HEK293 (cell line): ENCODE results near the gene HMGXB3.
A peak's percentile ranks its signal among the peaks of the same experiment; 100 is the strongest.

Experiments used
- CTCF ChIA-PET: fragments of 350-600 bp; formaldehyde crosslinking; extraction: SDS; loops from one replicate; lab custom pipeline; 2021; ENCODE audit warnings: antibody characterized with exemption; lab: Yijun Ruan, JAX
- POLR2A ChIA-PET: fragments of 300-600 bp; formaldehyde crosslinking; extraction: SDS; loops from one replicate; lab custom pipeline; 2020; ENCODE audit warnings: antibody characterized with exemption, inconsistent platforms; lab: Yijun Ruan, JAX
- H3K27ac ChIP-seq: fragments of 200-500 bp; sonication (Bioruptor generic); 2 replicates; pipeline ENCODE4 v1.5.1; 2014; ENCODE audit warnings: low read depth, low read length, control low read depth, inconsistent platforms; ENCODE audit errors: extremely low read depth
- H3K36me3 ChIP-seq, 2 experiments: fragments of 200-500 bp in 1 of 2; sonication (Bioruptor generic) in 1 of 2; 1 replicate in 1 of 2; 2 replicates in 1 of 2; pipeline ENCODE4 v1.5.1; 2014 to 2017; ENCODE audit warnings: inconsistent platforms in 2 of 2, low read length in 2 of 2; ENCODE audit not compliant: control insufficient read depth in 2 of 2, insufficient read depth in 1 of 2
- H3K4me1 ChIP-seq: fragments of 200-500 bp; sonication (Bioruptor generic); 2 replicates; pipeline ENCODE4 v1.5.1; 2014; ENCODE audit warnings: mild to moderate bottlenecking, low read length, inconsistent platforms; ENCODE audit not compliant: control insufficient read depth, insufficient read depth
- H3K4me3 ChIP-seq: 2 replicates; pipeline ENCODE4 v1.5.1; 2011; ENCODE audit warnings: low read depth, mild to moderate bottlenecking, control low read depth, low read length, moderate library complexity
- H3K9me3 ChIP-seq: fragments of 200-500 bp; sonication (Bioruptor generic); 2 replicates; pipeline ENCODE4 v1.5.1; 2014; ENCODE audit warnings: low read depth, low read length, inconsistent platforms; ENCODE audit not compliant: control insufficient read depth, insufficient read depth
- GFI1B ChIP-seq: fragments of 450-650 bp; formaldehyde crosslinking; IDR thresholded peaks from 2 replicates; pipeline ENCODE4 v1.5.1; 2016; ENCODE audit warnings: missing biosample characterization, missing genetic modification characterization
- GLI2 ChIP-seq: fragments of 450-650 bp; formaldehyde crosslinking; IDR thresholded peaks from 2 replicates; pipeline ENCODE4; 2017; ENCODE audit warnings: missing biosample characterization, missing genetic modification characterization, low read depth, borderline replicate concordance
- IKZF3 ChIP-seq: fragments of 450-650 bp; IDR thresholded peaks from 2 replicates; pipeline ENCODE4 v1.5.0; 2018; ENCODE audit warnings: missing biosample characterization, mild to moderate bottlenecking, missing genetic modification characterization, moderate library complexity
- KLF7 ChIP-seq: fragments of 450-650 bp; formaldehyde crosslinking; IDR thresholded peaks from 2 replicates; pipeline ENCODE4 v1.5.1; 2016; ENCODE audit warnings: missing biosample characterization, missing genetic modification characterization, borderline replicate concordance
- ZBTB17 ChIP-seq: fragments of 450-650 bp; formaldehyde crosslinking; IDR thresholded peaks from 2 replicates; pipeline ENCODE4 v1.5.1; 2016; ENCODE audit warnings: missing biosample characterization, missing genetic modification characterization
- ZFP3 ChIP-seq: fragments of 450-650 bp; formaldehyde crosslinking; IDR thresholded peaks from 2 replicates; pipeline ENCODE4 v1.5.1; 2016; ENCODE audit warnings: low read depth, missing biosample characterization, missing genetic modification characterization
- ZNF157 ChIP-seq: fragments of 450-650 bp; formaldehyde crosslinking; IDR thresholded peaks from 2 replicates; pipeline ENCODE4 v1.5.1; 2016; ENCODE audit warnings: missing biosample characterization, missing genetic modification characterization
- ZNF169 ChIP-seq: fragments of 450-650 bp; formaldehyde crosslinking; IDR thresholded peaks from 2 replicates; pipeline ENCODE4 v1.5.1; 2016; ENCODE audit warnings: missing biosample characterization, missing genetic modification characterization
- ZNF174 ChIP-seq: fragments of 450-650 bp; formaldehyde crosslinking; IDR thresholded peaks from 2 replicates; pipeline ENCODE4 v1.5.0; 2017; ENCODE audit warnings: missing biosample characterization, mild to moderate bottlenecking, missing genetic modification characterization
- ZNF175 ChIP-seq: fragments of 450-650 bp; formaldehyde crosslinking; IDR thresholded peaks from 2 replicates; pipeline ENCODE4 v1.5.1; 2016; ENCODE audit warnings: missing biosample characterization, missing genetic modification characterization
- ZNF184 ChIP-seq: fragments of 450-650 bp; IDR thresholded peaks from 2 replicates; pipeline ENCODE4 v1.5.1; 2018; ENCODE audit warnings: missing biosample characterization, mild to moderate bottlenecking, missing genetic modification characterization
- ZNF2 ChIP-seq: fragments of 450-650 bp; formaldehyde crosslinking; IDR thresholded peaks from 2 replicates; pipeline ENCODE4 v1.5.1; 2016; ENCODE audit warnings: missing biosample characterization, missing genetic modification characterization
- ZNF223 ChIP-seq: fragments of 450-650 bp; formaldehyde crosslinking; IDR thresholded peaks from 2 replicates; pipeline ENCODE4 v1.5.1; 2016; ENCODE audit warnings: missing biosample characterization, missing genetic modification characterization
- ZNF335 ChIP-seq: fragments of 450-650 bp; formaldehyde crosslinking; conservative IDR thresholded peaks from 2 replicates; pipeline ENCODE4 v1.5.1; 2016; ENCODE audit warnings: missing biosample characterization, missing genetic modification characterization
- ZNF404 ChIP-seq: fragments of 450-650 bp; formaldehyde crosslinking; IDR thresholded peaks from 2 replicates; pipeline ENCODE4 v1.5.1; 2017; ENCODE audit warnings: missing biosample characterization, missing genetic modification characterization
- ZNF658 ChIP-seq: fragments of 450-650 bp; formaldehyde crosslinking; IDR thresholded peaks from 2 replicates; pipeline ENCODE4; 2016; ENCODE audit warnings: missing biosample characterization, missing genetic modification characterization
- TF ChIP-seq, protein P1 (sequence below): fragments of 450-650 bp; formaldehyde crosslinking; IDR thresholded peaks from 2 replicates; pipeline ENCODE4 v1.5.1; 2016; ENCODE audit warnings: missing biosample characterization, missing genetic modification characterization
- TF ChIP-seq, protein P2 (sequence below): fragments of 450-650 bp; formaldehyde crosslinking; IDR thresholded peaks from 2 replicates; pipeline ENCODE4 v1.5.1; 2016; ENCODE audit warnings: missing biosample characterization, missing genetic modification characterization
- TF ChIP-seq, protein P3 (sequence below): fragments of 450-650 bp; formaldehyde crosslinking; IDR thresholded peaks from 2 replicates; pipeline ENCODE4 v1.5.1; 2016; ENCODE audit warnings: missing biosample characterization, missing genetic modification characterization
- TF ChIP-seq, protein P4 (sequence below): fragments of 450-650 bp; formaldehyde crosslinking; IDR thresholded peaks from 2 replicates; pipeline ENCODE4 v1.5.1; 2016; ENCODE audit warnings: missing biosample characterization, missing genetic modification characterization
- TF ChIP-seq, protein P5 (sequence below): fragments of 450-650 bp; formaldehyde crosslinking; IDR thresholded peaks from 2 replicates; pipeline ENCODE4 v1.5.1; 2016; ENCODE audit warnings: missing biosample characterization, missing genetic modification characterization, low read depth

HMGXB3 gene

DNA sequence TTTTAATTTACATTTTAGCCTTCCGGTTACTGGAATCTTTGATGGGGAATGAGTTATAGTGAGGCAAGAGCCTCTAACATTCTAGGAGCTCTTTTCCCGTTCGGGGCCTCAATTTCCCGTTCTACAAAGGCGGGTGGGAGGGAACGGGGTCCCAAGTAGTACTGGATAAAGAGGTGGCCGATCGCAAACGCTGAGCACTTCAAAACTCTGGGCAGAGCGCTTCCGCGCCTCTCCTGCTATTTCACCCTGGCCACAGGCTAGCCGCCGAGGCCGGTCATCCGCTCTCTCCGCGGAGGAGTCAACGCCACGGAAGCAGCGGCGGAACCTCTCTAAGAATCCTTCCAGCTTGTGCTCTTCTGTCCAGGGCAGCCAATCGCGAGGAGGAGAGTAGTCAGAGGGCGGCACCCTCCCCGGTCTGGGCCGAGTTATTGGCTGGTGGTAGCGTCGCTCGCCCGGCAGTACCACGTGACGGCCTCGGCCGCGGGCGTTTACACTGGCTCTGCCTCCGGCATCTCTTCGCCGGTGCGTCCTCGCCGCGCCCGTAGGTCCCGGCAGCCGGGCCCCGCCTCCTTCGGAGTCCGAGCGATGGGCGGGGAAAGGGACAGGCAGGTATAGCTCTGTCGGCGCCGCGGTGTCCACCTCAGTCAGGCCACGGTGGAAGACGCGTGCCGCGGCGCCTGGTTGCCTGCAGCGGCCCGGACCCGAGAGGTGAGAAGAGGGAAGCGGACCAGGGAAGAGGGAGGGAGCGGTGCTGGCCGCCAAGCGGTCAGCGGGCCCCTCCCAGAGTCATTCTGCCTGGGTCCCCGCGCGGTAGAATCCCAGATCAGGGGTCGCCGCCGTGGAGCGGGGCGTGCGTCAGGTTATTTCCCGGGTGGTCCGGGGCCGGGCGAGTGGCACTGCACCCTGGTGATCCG lies 40.0 kb upstream of the HMGXB3 start, which contains the start of gene SLC26A2 (continued):
- TF ChIP-seq GLI2: no peak
- TF ChIP-seq KLF7 (tag by site-specific recombination): no peak
- no peak for TF ChIP-seq ZNF404 (tag by site-specific recombination)
- TF ChIP-seq, protein P1, sequence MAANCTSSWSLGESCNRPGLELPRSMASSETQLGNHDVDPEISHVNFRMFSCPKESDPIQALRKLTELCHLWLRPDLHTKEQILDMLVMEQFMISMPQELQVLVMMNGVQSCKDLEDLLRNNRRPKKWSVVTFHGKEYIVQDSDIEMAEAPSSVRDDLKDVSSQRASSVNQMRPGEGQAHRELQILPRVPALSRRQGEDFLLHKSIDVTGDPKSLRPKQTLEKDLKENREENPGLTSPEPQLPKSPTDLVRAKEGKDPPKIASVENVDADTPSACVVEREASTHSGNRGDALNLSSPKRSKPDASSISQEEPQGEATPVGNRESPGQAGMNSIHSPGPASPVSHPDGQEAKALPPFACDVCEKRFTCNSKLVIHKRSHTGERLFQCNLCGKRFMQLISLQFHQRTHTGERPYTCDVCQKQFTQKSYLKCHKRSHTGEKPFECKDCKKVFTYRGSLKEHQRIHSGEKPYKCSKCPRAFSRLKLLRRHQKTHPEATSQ (tag by site-specific recombination): no peak
- TF ChIP-seq ZNF184: no peak
- TF ChIP-seq ZNF169 (tag by site-specific recombination): no peak
- TF ChIP-seq, protein P2, sequence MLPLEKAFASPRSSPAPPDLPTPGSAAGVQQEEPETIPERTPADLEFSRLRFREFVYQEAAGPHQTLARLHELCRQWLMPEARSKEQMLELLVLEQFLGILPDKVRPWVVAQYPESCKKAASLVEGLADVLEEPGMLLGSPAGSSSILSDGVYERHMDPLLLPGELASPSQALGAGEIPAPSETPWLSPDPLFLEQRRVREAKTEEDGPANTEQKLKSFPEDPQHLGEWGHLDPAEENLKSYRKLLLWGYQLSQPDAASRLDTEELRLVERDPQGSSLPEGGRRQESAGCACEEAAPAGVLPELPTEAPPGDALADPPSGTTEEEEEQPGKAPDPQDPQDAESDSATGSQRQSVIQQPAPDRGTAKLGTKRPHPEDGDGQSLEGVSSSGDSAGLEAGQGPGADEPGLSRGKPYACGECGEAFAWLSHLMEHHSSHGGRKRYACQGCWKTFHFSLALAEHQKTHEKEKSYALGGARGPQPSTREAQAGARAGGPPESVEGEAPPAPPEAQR (tag by site-specific recombination): no peak
- TF ChIP-seq ZNF175 (tag by site-specific recombination): no peak
- TF ChIP-seq ZNF335 (tag by site-specific recombination): peak; percentile 92
- TF ChIP-seq ZNF658 (tag by site-specific recombination): no peak
- TF ChIP-seq ZNF174: no peak

DNA sequence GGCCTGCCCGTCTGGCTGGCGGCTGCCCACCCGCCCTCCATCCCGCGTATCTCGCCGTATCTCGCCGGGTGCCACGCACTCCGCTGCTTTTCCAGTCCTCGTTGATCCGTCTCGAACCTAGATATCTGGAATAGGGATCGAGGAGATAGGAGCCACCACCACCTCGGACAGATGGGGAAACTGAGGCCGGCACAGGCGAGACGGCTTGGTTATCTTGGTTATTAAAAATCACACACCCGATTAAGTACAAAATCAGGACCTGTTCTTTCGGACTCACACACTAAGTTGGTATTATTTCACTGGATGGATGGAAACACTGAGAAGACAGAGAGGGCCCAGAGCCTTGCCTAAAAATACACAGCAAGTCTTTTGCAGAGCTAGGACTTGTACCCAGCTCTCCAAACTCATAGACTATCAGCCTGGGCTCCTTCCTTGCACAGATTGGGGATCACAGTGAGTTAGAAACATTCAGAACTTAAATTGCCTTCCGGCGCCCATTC lies 39.3 kb upstream of the HMGXB3 start:
- Histone ChIP-seq H3K9me3 (no peaks in the 10 kb centered on the region), H3K4me3 (peak overlapping the region; percentile 72), H3K27ac (peak overlapping the region; percentile 54; the same call in 1 of the 2 replicates), H3K36me3 (peaks cover 0 to 2% of the 10 kb centered on the region in 2 experiments; a peak in 1 of 3 replicates), H3K4me1 (peaks cover 7% of the 10 kb centered on the region; the same call in 1 of the 2 replicates)
- CTCF ChIA-PET: interaction anchor here (0.6 to 6.8 kb wide), 16 partner anchors 9 to 325 kb away, joined by 3 to 175 read pairs (median 5); no protein-coding TSS in a partner anchor
- 0 out of 2 replicates have a peak, but pooled peaks have one; percentile 10 for TF ChIP-seq ZNF223 (tag by site-specific recombination)
- TF ChIP-seq ZNF175 (tag by site-specific recombination): no peak
- no peak for TF ChIP-seq GFI1B
- peak; percentile 80; the same call in 1 of the 2 replicates for TF ChIP-seq ZNF335 (tag by site-specific recombination)
- POLR2A ChIA-PET: interaction anchor here (0.6 to 2.8 kb wide), 10 partner anchors 9 to 450 kb away, joined by 3 to 14 read pairs (median 4); partner anchors contain the start of genes HMGXB3 and TIGD6

DNA sequence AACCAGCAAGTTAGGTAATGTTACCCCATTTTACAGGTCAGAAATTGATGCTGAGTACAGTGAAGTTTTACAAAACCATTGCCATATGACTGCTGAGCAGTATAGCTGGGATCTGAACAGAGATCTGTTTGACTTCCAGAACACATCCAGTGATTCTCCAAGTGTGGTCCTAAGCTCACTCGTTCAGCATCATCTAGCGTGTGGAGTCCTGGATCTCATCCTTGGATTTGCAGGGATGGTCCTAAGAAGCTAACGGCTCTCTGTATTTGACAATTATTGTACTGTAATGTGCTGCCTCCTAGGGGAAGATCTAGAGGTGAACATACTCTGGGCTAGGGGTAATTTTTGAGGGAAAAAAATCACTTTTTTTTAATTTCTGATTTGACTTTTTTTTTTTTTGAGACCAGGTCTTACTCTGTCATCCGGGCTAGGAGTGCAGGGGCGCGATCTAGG lies 38.6 kb upstream of the HMGXB3 start:
- H3K27ac ChIP-seq: no peak overlapping the region
- H3K4me1 ChIP-seq: peaks cover 3% of the 10 kb centered on the region; the same call in 1 of the 2 replicates
- TF ChIP-seq ZNF2: no peak
- TF ChIP-seq, protein P3, sequence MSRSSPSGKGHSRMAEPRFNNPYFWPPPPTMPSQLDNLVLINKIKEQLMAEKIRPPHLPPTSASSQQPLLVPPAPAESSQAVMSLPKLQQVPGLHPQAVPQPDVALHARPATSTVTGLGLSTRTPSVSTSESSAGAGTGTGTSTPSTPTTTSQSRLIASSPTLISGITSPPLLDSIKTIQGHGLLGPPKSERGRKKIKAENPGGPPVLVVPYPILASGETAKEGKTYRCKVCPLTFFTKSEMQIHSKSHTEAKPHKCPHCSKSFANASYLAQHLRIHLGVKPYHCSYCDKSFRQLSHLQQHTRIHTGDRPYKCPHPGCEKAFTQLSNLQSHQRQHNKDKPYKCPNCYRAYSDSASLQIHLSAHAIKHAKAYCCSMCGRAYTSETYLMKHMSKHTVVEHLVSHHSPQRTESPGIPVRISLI: peak; percentile 87
- TF ChIP-seq, protein P4, sequence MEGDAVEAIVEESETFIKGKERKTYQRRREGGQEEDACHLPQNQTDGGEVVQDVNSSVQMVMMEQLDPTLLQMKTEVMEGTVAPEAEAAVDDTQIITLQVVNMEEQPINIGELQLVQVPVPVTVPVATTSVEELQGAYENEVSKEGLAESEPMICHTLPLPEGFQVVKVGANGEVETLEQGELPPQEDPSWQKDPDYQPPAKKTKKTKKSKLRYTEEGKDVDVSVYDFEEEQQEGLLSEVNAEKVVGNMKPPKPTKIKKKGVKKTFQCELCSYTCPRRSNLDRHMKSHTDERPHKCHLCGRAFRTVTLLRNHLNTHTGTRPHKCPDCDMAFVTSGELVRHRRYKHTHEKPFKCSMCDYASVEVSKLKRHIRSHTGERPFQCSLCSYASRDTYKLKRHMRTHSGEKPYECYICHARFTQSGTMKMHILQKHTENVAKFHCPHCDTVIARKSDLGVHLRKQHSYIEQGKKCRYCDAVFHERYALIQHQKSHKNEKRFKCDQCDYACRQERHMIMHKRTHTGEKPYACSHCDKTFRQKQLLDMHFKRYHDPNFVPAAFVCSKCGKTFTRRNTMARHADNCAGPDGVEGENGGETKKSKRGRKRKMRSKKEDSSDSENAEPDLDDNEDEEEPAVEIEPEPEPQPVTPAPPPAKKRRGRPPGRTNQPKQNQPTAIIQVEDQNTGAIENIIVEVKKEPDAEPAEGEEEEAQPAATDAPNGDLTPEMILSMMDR (tag by site-specific recombination): peak; percentile 39; the same call in 1 of the 2 replicates
- TF ChIP-seq IKZF3 (tag by site-specific recombination): peak; percentile 83
- TF ChIP-seq, protein P5, sequence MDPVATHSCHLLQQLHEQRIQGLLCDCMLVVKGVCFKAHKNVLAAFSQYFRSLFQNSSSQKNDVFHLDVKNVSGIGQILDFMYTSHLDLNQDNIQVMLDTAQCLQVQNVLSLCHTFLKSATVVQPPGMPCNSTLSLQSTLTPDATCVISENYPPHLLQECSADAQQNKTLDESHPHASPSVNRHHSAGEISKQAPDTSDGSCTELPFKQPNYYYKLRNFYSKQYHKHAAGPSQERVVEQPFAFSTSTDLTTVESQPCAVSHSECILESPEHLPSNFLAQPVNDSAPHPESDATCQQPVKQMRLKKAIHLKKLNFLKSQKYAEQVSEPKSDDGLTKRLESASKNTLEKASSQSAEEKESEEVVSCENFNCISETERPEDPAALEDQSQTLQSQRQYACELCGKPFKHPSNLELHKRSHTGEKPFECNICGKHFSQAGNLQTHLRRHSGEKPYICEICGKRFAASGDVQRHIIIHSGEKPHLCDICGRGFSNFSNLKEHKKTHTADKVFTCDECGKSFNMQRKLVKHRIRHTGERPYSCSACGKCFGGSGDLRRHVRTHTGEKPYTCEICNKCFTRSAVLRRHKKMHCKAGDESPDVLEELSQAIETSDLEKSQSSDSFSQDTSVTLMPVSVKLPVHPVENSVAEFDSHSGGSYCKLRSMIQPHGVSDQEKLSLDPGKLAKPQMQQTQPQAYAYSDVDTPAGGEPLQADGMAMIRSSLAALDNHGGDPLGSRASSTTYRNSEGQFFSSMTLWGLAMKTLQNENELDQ: no peak
- TF ChIP-seq ZNF157 (tag by site-specific recombination): no peak
- TF ChIP-seq ZNF175 (tag by site-specific recombination): no peak
- no peak for TF ChIP-seq ZFP3 (tag by site-specific recombination)
- 0 out of 2 replicates have a peak, but pooled peaks have one; percentile 27 for TF ChIP-seq ZBTB17

More for the DNA sequence above, 38.6 kb upstream of the HMGXB3 start:
- H3K36me3 ChIP-seq: peaks cover 0 to 2% of the 10 kb centered on the region in 2 experiments; a peak in 1 of 3 replicates
- ChIA-PET CTCF (interaction anchor here (0.6 to 6.8 kb wide), 26 partner anchors 8 to 1557 kb away, joined by 3 to 175 read pairs (median 5); no protein-coding TSS in a partner anchor), POLR2A (interaction anchor here (0.6 to 2.8 kb wide), 9 partner anchors 38 to 389 kb away, joined by 3 to 9 read pairs (median 4); partner anchors contain the start of genes HMGXB3 and TIGD6)
- no peaks in the 10 kb centered on the region for H3K9me3 ChIP-seq
- no peak overlapping the region for H3K4me3 ChIP-seq
